SK-N-MC (cell line): ENCODE data around the gene CYTH2.

Source experiments
- EZH2 ChIP-seq: fragments of 200-600 bp; sonication (generic); IDR thresholded peaks from one replicate; pipeline ENCODE4 v1.6.1; 2017; ENCODE audit warnings: antibody characterized with exemption
- FOXP2 ChIP-seq: optimal IDR thresholded peaks from 2 replicates; pipeline ENCODE3; 2011; ENCODE audit warnings: mild to moderate bottlenecking, moderate library complexity; ENCODE audit not compliant: insufficient read depth; ENCODE audit errors: extremely low read length, control extremely low read depth
- POLR2AphosphoS5 ChIP-seq: IDR thresholded peaks from 2 replicates; pipeline ENCODE4 v1.6.1; 2012; ENCODE audit warnings: mild to moderate bottlenecking, low read depth, low read length, borderline replicate concordance

GRCh38 chr19:48509467-48510194, 40.5 kb downstream of the CYTH2 start:
- TF ChIP-seq POLR2AphosphoS5 = no peak
- TF ChIP-seq EZH2 = no peak
- no peak for TF ChIP-seq FOXP2
